Tibial artery (tissue), 4 donors: ENCODE results near the gene MAK.

Source experiments
- DNase-seq, 2 donors: peaks; one replicate each; pipeline ENCODE4 v3.0.0-alpha.2; 2019
- H3K27ac ChIP-seq, 2 donors: fragments of 200-600 bp; sonication (generic) in 1 of 2; 1 replicate in 1 of 2; 2 replicates in 1 of 2; pipeline ENCODE4 v1.5.1; 2018 to 2019; ENCODE audit warnings: mild to moderate bottlenecking in 1 of 2
- H3K27me3 ChIP-seq, 2 donors: fragments of 200-600 bp; sonication (generic) in 1 of 2; one replicate each; pipeline versions ENCODE4 v1.5.1 to v1.6.0; 2016 to 2019
- H3K36me3 ChIP-seq, 3 donors: fragments of 200-600 bp; sonication (generic) in 2 of 3; one replicate each; pipeline ENCODE4 v1.5.1; 2016 to 2019; ENCODE audit warnings: mild to moderate bottlenecking in 2 of 3
- H3K4me1 ChIP-seq, 4 donors: fragments of 200-600 bp; sonication (generic) in 2 of 4; 1 replicate in 3 of 4; 2 replicates in 1 of 4; pipeline ENCODE4 v1.5.1; 2016 to 2019
- H3K4me3 ChIP-seq, 2 donors: fragments of 200-600 bp; sonication (generic) in 1 of 2; 1 replicate in 1 of 2; 2 replicates in 1 of 2; pipeline ENCODE4 v1.5.1; 2018 to 2019; ENCODE audit warnings: mild to moderate bottlenecking in 2 of 2
- H3K9me3 ChIP-seq, 3 donors: fragments of 200-600 bp; sonication (generic) in 1 of 3; one replicate each; pipeline ENCODE4 v1.5.1; 2016 to 2019
- CTCF ChIP-seq, 2 experiments: fragments of 200-600 bp in 1 of 2; fragments of 450-650 bp in 1 of 2; IDR thresholded peaks; one replicate each; pipeline ENCODE4 v1.5.1; 2017 to 2019; ENCODE audit warnings: antibody characterized with exemption in 2 of 2, mild to moderate bottlenecking in 1 of 2, moderate library complexity in 1 of 2
- intact Hi-C: fragments of 100-400 bp; cut with DNase I; formaldehyde crosslinking; loops from one replicate; pipeline ENCODE4 v1.15.0; 2023; ENCODE audit warnings: low total_unique reads

MAK gene

DNA sequence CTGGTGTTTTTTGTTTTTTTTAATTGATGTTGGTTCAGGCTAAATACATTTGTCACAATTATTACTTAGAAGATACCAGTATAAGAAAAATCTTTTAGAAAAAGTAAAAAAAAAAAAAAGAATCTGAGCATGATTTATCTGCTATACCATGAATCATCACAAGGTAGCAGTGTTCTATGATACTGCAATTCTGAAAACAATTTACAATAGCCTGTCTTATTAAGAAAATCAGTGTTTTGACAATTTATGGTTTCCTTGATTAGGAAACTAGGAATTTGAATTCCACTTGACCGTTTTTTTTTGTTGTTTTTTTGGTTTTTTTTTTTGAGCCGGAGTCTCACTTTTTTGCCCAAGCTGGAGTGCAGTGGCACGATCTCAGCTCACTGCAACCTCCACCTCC, 9.3 kb upstream of the MAK start:
- intact Hi-C loops, result no loop called here
- Histone ChIP-seq H3K27ac (no peak overlapping the region), H3K27me3 (no peaks in the 10 kb centered on the region), H3K36me3 (no peaks in the 10 kb centered on the region), H3K4me3 (no peak overlapping the region), H3K9me3 (peaks cover 0 to 8% (median 0%) of the 10 kb centered on the region in 3 donors), H3K4me1 (no peaks in the 10 kb centered on the region)
- no peak for TF ChIP-seq CTCF (IDR thresholded peaks at IDR 0.05)
- DNase-seq, result no peak

GRCh38 chr6:10843554-10843953, 5.2 kb upstream of the MAK start:
- Histone ChIP-seq H3K4me3 (no peak overlapping the region), H3K27ac (no peak overlapping the region), H3K4me1 (no peaks in the 10 kb centered on the region), H3K9me3 (peaks cover 0 to 8% (median 0%) of the 10 kb centered on the region in 3 donors), H3K36me3 (no peaks in the 10 kb centered on the region), H3K27me3 (no peaks in the 10 kb centered on the region)
- intact Hi-C loops, result no loop called here
- no peak for TF ChIP-seq CTCF (IDR thresholded peaks at IDR 0.05)
- DNase-seq, result no peak

DNA sequence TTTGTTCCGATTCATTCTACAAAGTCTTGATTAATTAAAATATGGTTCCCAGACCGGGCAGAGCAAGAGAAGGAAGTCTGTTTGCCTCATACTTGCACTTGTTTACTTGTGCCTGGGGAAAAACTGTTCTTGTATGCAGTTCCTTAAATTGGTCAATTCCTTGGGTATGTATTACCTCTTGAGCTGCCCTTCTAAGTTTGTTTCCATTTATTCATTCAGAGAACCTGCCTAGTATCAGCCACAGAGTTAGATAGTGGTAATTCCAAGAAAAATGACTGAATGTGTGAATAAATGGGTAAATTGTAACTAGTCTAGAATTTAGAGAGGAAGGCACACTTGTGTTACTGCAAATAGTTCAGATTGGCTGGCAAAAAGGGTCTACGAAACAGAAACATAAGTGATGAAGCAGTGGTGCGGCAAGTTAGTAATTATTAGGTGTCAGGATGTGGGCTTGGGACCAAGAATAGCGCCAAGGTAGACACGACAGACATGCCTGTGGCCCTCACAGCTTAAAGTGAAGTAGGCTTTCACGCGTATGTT, 525 bp upstream of the MAK start:
- TF ChIP-seq CTCF (IDR thresholded peaks at IDR 0.05), result no peak
- Histone ChIP-seq H3K27me3 (peaks cover 0 to 13% of the 10 kb centered on the region in 2 donors), H3K9me3 (peaks cover 0 to 6% (median 0%) of the 10 kb centered on the region in 3 donors), H3K27ac (no peak overlapping the region), H3K4me1 (peaks cover 0 to 15% (median 6%) of the 10 kb centered on the region in 4 donors), H3K4me3 (peak overlapping the region; percentile 56 to 68), H3K36me3 (no peaks in the 10 kb centered on the region)
- DNase-seq, result no peak
- intact Hi-C loops, result no loop called here

- peak overlapping the region; percentile 10 to 44 for H3K27ac ChIP-seq
- intact Hi-C loops, result no loop called here
- peak overlapping the region; percentile 56 to 68 for H3K4me3 ChIP-seq
- TF ChIP-seq CTCF (IDR thresholded peaks at IDR 0.05), result no peak
- DNase-seq, result no peak
- H3K4me1 ChIP-seq, result peaks cover 0 to 15% (median 6%) of the 10 kb centered on the region in 4 donors
- no peaks in the 10 kb centered on the region for H3K36me3 ChIP-seq
- no peaks in the 10 kb centered on the region for H3K9me3 ChIP-seq
- H3K27me3 ChIP-seq, result peaks cover 0 to 13% of the 10 kb centered on the region in 2 donors
Observed at GRCh38 chr6:10837622-10837994, 731 bp downstream of the MAK start.

DNA sequence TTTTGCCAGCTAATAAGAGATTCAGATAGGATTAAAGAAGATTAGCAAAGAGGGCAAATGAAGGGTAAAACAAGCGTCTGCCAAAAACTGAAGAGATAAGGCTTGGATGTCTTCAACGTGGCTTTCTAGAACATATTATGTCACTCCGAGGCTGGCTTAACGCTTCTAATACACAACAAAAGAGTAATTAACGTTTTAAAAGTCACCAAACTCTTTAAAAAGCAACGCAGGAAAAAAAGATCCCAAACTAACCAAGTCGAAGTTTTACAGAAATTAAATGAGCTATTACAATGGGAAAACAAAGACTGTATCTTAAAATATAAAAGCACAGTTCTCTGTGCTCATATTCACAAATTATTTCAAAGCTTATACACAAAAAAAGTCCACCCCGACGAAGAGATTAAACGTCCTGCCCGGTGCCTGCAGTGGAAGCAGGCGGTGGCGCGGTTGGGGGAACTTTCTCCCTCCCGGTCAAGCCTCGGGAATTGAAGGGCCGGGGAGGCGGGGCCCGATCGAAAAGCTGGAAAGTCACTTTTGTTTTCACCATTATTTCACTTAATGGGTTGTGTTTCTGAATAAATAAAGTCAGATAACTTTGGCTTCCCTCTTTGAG, 1.2 kb downstream of the MAK start:
- Histone ChIP-seq H3K4me3 (peak overlapping the region; percentile 56 to 68), H3K4me1 (peaks cover 0 to 15% (median 6%) of the 10 kb centered on the region in 4 donors), H3K27ac (no peak overlapping the region), H3K9me3 (no peaks in the 10 kb centered on the region), H3K36me3 (no peaks in the 10 kb centered on the region), H3K27me3 (peaks cover 0 to 13% of the 10 kb centered on the region in 2 donors)
- peak in 1 of 2 donors; percentile 29 for DNase-seq
- intact Hi-C loops, result no loop called here
- no peak for TF ChIP-seq CTCF (IDR thresholded peaks at IDR 0.05)
